C4-2B (cell line): ENCODE measurements around the gene ETV3.

Experiments
- H3K27ac ChIP-seq: fragments of 450-650 bp; 2 replicates; pipeline ENCODE4 v1.5.1; 2017
- ZFX ChIP-seq: fragments of 450-650 bp; IDR thresholded peaks from 2 replicates; pipeline ENCODE4 v1.6.1; 2017
- TF ChIP-seq, protein P1 (sequence below): fragments of 450-650 bp; conservative IDR thresholded peaks from 2 replicates; pipeline ENCODE4 v1.5.1; 2017; ENCODE audit warnings: mild to moderate bottlenecking

ETV3 gene

GRCh38 chr1:157137408-157138219 lies 581 bp downstream of the ETV3 start:
- peak overlapping the region; percentile 86 for H3K27ac ChIP-seq
- TF ChIP-seq ZFX = no peak
- TF ChIP-seq, protein P1, sequence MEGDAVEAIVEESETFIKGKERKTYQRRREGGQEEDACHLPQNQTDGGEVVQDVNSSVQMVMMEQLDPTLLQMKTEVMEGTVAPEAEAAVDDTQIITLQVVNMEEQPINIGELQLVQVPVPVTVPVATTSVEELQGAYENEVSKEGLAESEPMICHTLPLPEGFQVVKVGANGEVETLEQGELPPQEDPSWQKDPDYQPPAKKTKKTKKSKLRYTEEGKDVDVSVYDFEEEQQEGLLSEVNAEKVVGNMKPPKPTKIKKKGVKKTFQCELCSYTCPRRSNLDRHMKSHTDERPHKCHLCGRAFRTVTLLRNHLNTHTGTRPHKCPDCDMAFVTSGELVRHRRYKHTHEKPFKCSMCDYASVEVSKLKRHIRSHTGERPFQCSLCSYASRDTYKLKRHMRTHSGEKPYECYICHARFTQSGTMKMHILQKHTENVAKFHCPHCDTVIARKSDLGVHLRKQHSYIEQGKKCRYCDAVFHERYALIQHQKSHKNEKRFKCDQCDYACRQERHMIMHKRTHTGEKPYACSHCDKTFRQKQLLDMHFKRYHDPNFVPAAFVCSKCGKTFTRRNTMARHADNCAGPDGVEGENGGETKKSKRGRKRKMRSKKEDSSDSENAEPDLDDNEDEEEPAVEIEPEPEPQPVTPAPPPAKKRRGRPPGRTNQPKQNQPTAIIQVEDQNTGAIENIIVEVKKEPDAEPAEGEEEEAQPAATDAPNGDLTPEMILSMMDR = no peak

DNA sequence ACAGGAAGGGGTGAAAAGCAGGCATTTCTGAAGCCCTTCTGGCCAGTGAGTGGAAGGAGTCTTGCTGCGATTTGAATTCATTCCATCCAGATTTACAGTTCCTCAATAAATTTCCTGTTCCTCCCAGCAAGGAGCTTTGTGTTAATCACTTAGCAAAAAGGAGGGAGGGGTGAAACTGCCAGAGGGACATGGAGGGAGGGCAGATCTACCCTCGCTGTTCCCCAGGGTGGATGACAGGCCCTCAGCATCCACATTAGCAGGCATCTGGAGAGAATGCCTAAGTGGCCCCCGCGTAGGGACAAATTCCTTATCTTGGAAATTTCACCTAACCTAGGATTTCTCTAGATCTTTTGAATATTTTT lies 1.2 kb downstream of the ETV3 start:
- TF ChIP-seq, protein P1 = no peak
- no peak for TF ChIP-seq ZFX

GRCh38 chr1:157136133-157136532 lies 2.1 kb downstream of the ETV3 start:
- no peak overlapping the region for H3K27ac ChIP-seq
- TF ChIP-seq ZFX = no peak
- TF ChIP-seq, protein P1 = peak; percentile 36

More for the DNA sequence above, 1.2 kb downstream of the ETV3 start:
- peak overlapping the region; percentile 86 for H3K27ac ChIP-seq

GRCh38 chr1:157135646-157136045 lies 2.5 kb downstream of the ETV3 start:
- H3K27ac ChIP-seq = peak overlapping the region; percentile 32

DNA sequence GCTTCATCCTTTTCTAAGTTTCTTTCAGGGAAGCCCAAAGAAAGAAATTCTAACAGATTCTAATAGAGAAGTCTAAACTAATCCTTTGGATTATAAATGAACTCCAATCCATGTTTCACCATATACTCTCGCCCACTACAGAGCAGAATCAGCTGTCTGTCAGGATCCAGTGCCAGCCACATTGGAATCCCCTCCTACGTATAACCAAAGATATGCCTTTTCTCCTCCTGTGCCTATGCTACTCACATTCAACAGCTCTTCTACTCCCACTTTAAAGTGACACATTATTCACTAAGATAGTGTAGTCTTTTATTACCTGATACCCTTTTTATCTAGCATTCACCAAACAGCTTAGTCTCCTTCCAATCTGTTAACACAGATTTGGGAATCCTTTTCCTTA lies 3.1 kb downstream of the ETV3 start:
- TF ChIP-seq ZFX = no peak
- TF ChIP-seq, protein P1 = no peak
- H3K27ac ChIP-seq = peak overlapping the region; percentile 32

More at GRCh38 chr1:157135646-157136045, 2.5 kb downstream of the ETV3 start:
- TF ChIP-seq, protein P1 = no peak
- no peak for TF ChIP-seq ZFX

DNA sequence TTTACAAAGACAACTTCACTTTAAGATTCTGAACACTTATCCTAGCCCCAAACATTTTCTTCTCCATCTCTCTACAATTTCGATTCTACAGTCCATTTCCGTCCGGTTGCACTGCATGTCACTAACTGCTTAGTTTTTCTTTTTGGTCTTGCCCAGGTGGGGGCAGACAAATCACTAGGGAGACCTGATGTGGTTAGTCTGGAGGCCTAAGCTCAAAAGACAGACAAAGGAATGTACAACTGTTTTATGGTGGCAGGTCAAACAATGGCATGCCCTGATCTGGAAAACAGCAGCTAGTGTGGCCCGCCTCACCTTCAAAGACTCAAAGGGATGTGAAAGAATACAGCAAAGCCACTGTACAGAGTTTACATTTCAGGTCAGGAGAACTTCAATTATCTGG lies 3.8 kb downstream of the ETV3 start:
- H3K27ac ChIP-seq = no peak overlapping the region
- no peak for TF ChIP-seq ZFX
- TF ChIP-seq, protein P1 = no peak

- TF ChIP-seq, protein P1 = no peak
- no peak for TF ChIP-seq ZFX
- H3K27ac ChIP-seq = no peak overlapping the region
Measured at GRCh38 chr1:157133426-157133825, 4.8 kb downstream of the ETV3 start.
